Left lung (tissue), 10 donors: ENCODE results near the gene NWD2. TPM values are rescaled to one million over a fixed set of nuclear protein-coding genes. Genes with fewer than 3 reads are reported as not detected.

Experiments
- ATAC-seq: fragments of 200-7000 bp; cut with Tn5 transposase; one replicate; pipeline ENCODE4 v1.9.1; 2020; ENCODE audit warnings: moderate library complexity
- DNase-seq, 4 donors: peaks; one replicate each; pipeline ENCODE4 v3.0.0-alpha.2; 2013 to 2020
- H3K27ac ChIP-seq, 2 donors: fragments of 200-600 bp; sonication (generic) in 1 of 2; one replicate each; pipeline versions ENCODE4 v1.5.0 to v1.8.0; 2020 to 2021
- H3K27me3 ChIP-seq, 2 donors: fragments of 200-600 bp; sonication (generic) in 1 of 2; one replicate each; pipeline versions ENCODE4 v1.5.0 to v1.8.0; 2020 to 2021
- H3K36me3 ChIP-seq, 2 donors: fragments of 200-600 bp; sonication (generic) in 1 of 2; one replicate each; pipeline versions ENCODE4 v1.5.0 to v1.8.0; 2020 to 2021
- H3K4me1 ChIP-seq, 2 donors: fragments of 200-600 bp; one replicate each; pipeline ENCODE4 v1.8.0; 2021
- H3K4me3 ChIP-seq, 2 donors: fragments of 200-600 bp; sonication (generic) in 1 of 2; one replicate each; pipeline versions ENCODE4 v1.5.0 to v1.8.0; 2020 to 2021; ENCODE audit warnings: mild to moderate bottlenecking in 1 of 2
- H3K9me3 ChIP-seq, 2 donors: fragments of 200-600 bp; sonication (generic) in 1 of 2; one replicate each; pipeline versions ENCODE4 v1.5.0 to v1.8.0; 2020 to 2021
- CTCF ChIP-seq, 2 donors: fragments of 200-600 bp; sonication (generic) in 1 of 2; IDR thresholded peaks; one replicate each; pipeline versions ENCODE4 v1.5.0 to v1.8.0; 2021; ENCODE audit warnings: antibody characterized with exemption in 2 of 2
- intact Hi-C, 2 donors: fragments of 100-400 bp; cut with DNase I; formaldehyde crosslinking; loops; one replicate each; pipeline versions ENCODE4 v1.11.2 to v1.14.2; 2022
- polyA plus RNA-seq, 6 donors: library from polyadenylated mRNA; unstranded; fragments of 120-200 nt; gene quantifications; one replicate each; pipeline ENCODE4 v1.2.1, GENCODE V29; 2013; ENCODE audit not compliant: insufficient read length in 6 of 6
- total RNA-seq, 2 donors: library from RNA; stranded (reverse); fragmentation: NEBNext Ultra II Directional; extraction: Animal tissue kit (Norgen Biotek cat#: 25700); gene quantifications; one replicate each; pipeline ENCODE4 v1.2.1, GENCODE V29; 2021
- donor health status: DM: no; HTN: yes; CAD: no.
- donor health status: DM: no; HTN: no; CAD: no.

NWD2 gene
- total and polyA plus RNA-seq, 8 donors, result 0.01 to 0.03 (median 0.03) TPM; not detected in 3

GRCh38 chr4:37219990-37220389 is 24.6 kb upstream of the NWD2 start:
- ATAC-seq, result no peak
- H3K4me1 ChIP-seq, result no peaks in the 10 kb centered on the region
- TF ChIP-seq CTCF (IDR thresholded peaks at IDR 0.05), result no peak
- intact Hi-C loops, result no loop called here
- no peaks in the 10 kb centered on the region for H3K27me3 ChIP-seq
- no peaks in the 10 kb centered on the region for H3K36me3 ChIP-seq
- no peaks in the 10 kb centered on the region for H3K9me3 ChIP-seq
- no peak for DNase-seq
- H3K27ac ChIP-seq, result no peak overlapping the region
- no peak overlapping the region for H3K4me3 ChIP-seq

- H3K27me3 ChIP-seq, result no peaks in the 10 kb centered on the region
- H3K4me3 ChIP-seq, result no peak overlapping the region
- no peaks in the 10 kb centered on the region for H3K36me3 ChIP-seq
- no peak overlapping the region for H3K27ac ChIP-seq
- ATAC-seq, result no peak
- intact Hi-C loops, result no loop called here
- no peaks in the 10 kb centered on the region for H3K4me1 ChIP-seq
- TF ChIP-seq CTCF (IDR thresholded peaks at IDR 0.05), result no peak
- no peak for DNase-seq
- no peaks in the 10 kb centered on the region for H3K9me3 ChIP-seq
These were observed 23.9 kb upstream of the NWD2 start for GRCh38 chr4:37220685-37221084.

GRCh38 chr4:37223732-37224131 is 20.8 kb upstream of the NWD2 start:
- no peak overlapping the region for H3K27ac ChIP-seq
- no peaks in the 10 kb centered on the region for H3K4me1 ChIP-seq
- H3K9me3 ChIP-seq, result no peaks in the 10 kb centered on the region
- H3K36me3 ChIP-seq, result no peaks in the 10 kb centered on the region
- H3K4me3 ChIP-seq, result no peak overlapping the region
- no peaks in the 10 kb centered on the region for H3K27me3 ChIP-seq
- no peak for DNase-seq
- intact Hi-C loops, result no loop called here
- no peak for TF ChIP-seq CTCF (IDR thresholded peaks at IDR 0.05)
- ATAC-seq, result no peak

- ATAC-seq, result peak; percentile 52
- H3K27ac ChIP-seq, result no peak overlapping the region
- intact Hi-C loops, result no loop called here
- H3K4me3 ChIP-seq, result no peak overlapping the region
- TF ChIP-seq CTCF (IDR thresholded peaks at IDR 0.05), result no peak
- no peaks in the 10 kb centered on the region for H3K36me3 ChIP-seq
- no peaks in the 10 kb centered on the region for H3K9me3 ChIP-seq
- peak in 1 of 4 donors; percentile 44 for DNase-seq
- H3K27me3 ChIP-seq, result no peaks in the 10 kb centered on the region
- no peaks in the 10 kb centered on the region for H3K4me1 ChIP-seq
These were observed 19.7 kb upstream of the NWD2 start for GRCh38 chr4:37224854-37225253.

- Histone ChIP-seq H3K27me3 (no peaks in the 10 kb centered on the region), H3K4me1 (no peaks in the 10 kb centered on the region), H3K36me3 (no peaks in the 10 kb centered on the region), H3K9me3 (no peaks in the 10 kb centered on the region), H3K27ac (no peak overlapping the region), H3K4me3 (no peak overlapping the region)
- intact Hi-C loops, result no loop called here
- no peak for TF ChIP-seq CTCF (IDR thresholded peaks at IDR 0.05)
- ATAC-seq, result no peak
- DNase-seq, result no peak
These were observed 18.8 kb upstream of the NWD2 start for GRCh38 chr4:37225778-37226177.
